ENCODE measurements around the gene FSTL5. TPM values are rescaled to one million over a fixed set of nuclear protein-coding genes. Genes with fewer than 3 reads are reported as not detected.

The FSTL5 gene
- total and polyA plus RNA-seq, 2 of the 13 experiments (the other 11 are each of a cell fraction or from before 2014, with no cell fraction given) = 0.03 to 0.07 TPM

- TF ChIP-seq ZNF329 (CRISPR knock-in tag; IDR thresholded peaks at IDR 0.05; ENCODE audit: low read depth) = no peak
- TF ChIP-seq MXI1 (IDR thresholded peaks at IDR 0.05; ENCODE audit: borderline replicate concordance, low read depth, low read length) = no peak
- no peak for TF ChIP-seq ZNF557 (CRISPR knock-in tag; IDR thresholded peaks at IDR 0.05)
- BruUV-seq (replicated peaks) = no TSS peak
- H3K4me3 ChIP-seq (replicated peaks in 1 of 3; ENCODE audit: insufficient read depth in 1 of 3, low read depth in 2 of 3, low read length in 3 of 3) = no peak overlapping the region
- no peaks in the 10 kb centered on the region for H3K36me3 ChIP-seq (replicated peaks in 1 of 2; ENCODE audit: control insufficient read depth in 1 of 2, insufficient read depth in 2 of 2, low read length in 2 of 2)
- POLR2A ChIA-PET = no interaction called here
- H3K4me2 ChIP-seq (ENCODE audit: low read depth, low read length) = no peak overlapping the region
- no peaks in the 10 kb centered on the region for H3K9me3 ChIP-seq (ENCODE audit: low read length)
- ATAC-seq (no peak), FAIRE-seq (no peak), DNase-seq (ENCODE audit: low spot score) (no peak)
- H3K9ac ChIP-seq (ENCODE audit: insufficient read depth, low read depth, low read length) = no peak overlapping the region
- WGBS (ENCODE audit: low lambda C conversion rate) = 1% methylated on average over 6 of the region's 6 CpGs
- H2AFZ ChIP-seq (ENCODE audit: low read length) = no peak overlapping the region
- no peak overlapping the region for H3K27ac ChIP-seq (ENCODE audit: extremely low read length, insufficient read depth, low read length)
- no peaks in the 10 kb centered on the region for H4K20me1 ChIP-seq (ENCODE audit: insufficient read depth, low read length)
- H3K27me3 ChIP-seq (ENCODE audit: control insufficient read depth in 1 of 2, insufficient read depth in 2 of 2, low read length in 2 of 2) = no peaks in the 10 kb centered on the region
- CTCF ChIA-PET (ENCODE audit: low intra/inter-chr PET ratio, low total read pairs) = no interaction called here
- no peaks in the 10 kb centered on the region for H3K4me1 ChIP-seq (ENCODE audit: insufficient read depth, low read length)
- in situ Hi-C loops (cut with HindIII; ENCODE audit: extremely low pct_ligation_motif_present, low pct_unique_long_range_greater_than_20kb) = no loop called here
- intact Hi-C loops (cut with micrococcal nuclease; ENCODE audit: unreplicated experiment) = no loop called here
- no peaks in the 10 kb centered on the region for H3K79me2 ChIP-seq (ENCODE audit: insufficient read depth, low read length)
These were observed 586.1 kb downstream of the FSTL5 start for GRCh38 chr4:161577579-161578301.

GRCh38 chr4:161573836-161574235 is 590.0 kb downstream of the FSTL5 start:
- BruUV-seq (replicated peaks) = no TSS peak

More at GRCh38 chr4:161573836-161574235, 590.0 kb downstream of the FSTL5 start:
- ATAC-seq (no peak), DNase-seq (ENCODE audit: low spot score) (no peak), FAIRE-seq (no peak)
- no peaks in the 10 kb centered on the region for H3K27me3 ChIP-seq (ENCODE audit: control insufficient read depth in 1 of 2, insufficient read depth in 2 of 2, low read length in 2 of 2)
- intact Hi-C loops (cut with micrococcal nuclease; ENCODE audit: unreplicated experiment) (no loop called here), in situ Hi-C loops (cut with HindIII; ENCODE audit: extremely low pct_ligation_motif_present, low pct_unique_long_range_greater_than_20kb) (loop anchor here (25.0 kb wide), 1 partner anchor 588 kb away; the partner anchor contains the start of gene FSTL5)
- H3K36me3 ChIP-seq (replicated peaks in 1 of 2; ENCODE audit: control insufficient read depth in 1 of 2, insufficient read depth in 2 of 2, low read length in 2 of 2) = no peaks in the 10 kb centered on the region
- 0% methylated on average over 2 of the region's 2 CpGs for WGBS (ENCODE audit: low lambda C conversion rate)
- H3K79me2 ChIP-seq (ENCODE audit: insufficient read depth, low read length) = no peaks in the 10 kb centered on the region
- TF ChIP-seq ZKSCAN8 (CRISPR knock-in tag; IDR thresholded peaks at IDR 0.05; ENCODE audit: borderline replicate concordance) (no peak), TFE3 (CRISPR knock-in tag; IDR thresholded peaks at IDR 0.05) (no peak)
- no peak overlapping the region for H3K4me3 ChIP-seq (replicated peaks in 1 of 3; ENCODE audit: insufficient read depth in 1 of 3, low read depth in 2 of 3, low read length in 3 of 3)
- no peaks in the 10 kb centered on the region for H4K20me1 ChIP-seq (ENCODE audit: insufficient read depth, low read length)
- ChIA-PET CTCF (ENCODE audit: low intra/inter-chr PET ratio, low total read pairs) (no interaction called here), POLR2A (no interaction called here)
- no peak overlapping the region for H3K27ac ChIP-seq (ENCODE audit: extremely low read length, insufficient read depth, low read length)
- H3K4me1 ChIP-seq (ENCODE audit: insufficient read depth, low read length) = no peaks in the 10 kb centered on the region
- H3K9ac ChIP-seq (ENCODE audit: insufficient read depth, low read depth, low read length) = no peak overlapping the region
- no peak overlapping the region for H2AFZ ChIP-seq (ENCODE audit: low read length)
- H3K9me3 ChIP-seq (ENCODE audit: low read length) = no peaks in the 10 kb centered on the region
- H3K4me2 ChIP-seq (ENCODE audit: low read depth, low read length) = no peak overlapping the region
